GM12878 (cell line): ENCODE data around the gene ABCC1. TPM values are rescaled to one million over a fixed set of nuclear protein-coding genes. Genes with fewer than 3 reads are reported as not detected.

Experiments
- ATAC-seq: fragments of 200-7000 bp; cut with Tn5 transposase; 3 replicates; pipeline ENCODE4 v1.9.1; 2020; ENCODE audit warnings: mild to moderate bottlenecking, moderate library complexity
- BruUV-seq: library from RNA; stranded (reverse); fragments of 400-500 nt; replicated peaks from 2 replicates; lab custom pipeline; 2021; lab: Mats Ljungman, UMichigan
- CTCF ChIA-PET: fragments of 300-600 bp; sonication (Branson Sonifier 250); formaldehyde crosslinking; extraction: SDS; loops from one replicate; lab custom pipeline; 2021; ENCODE audit warnings: inconsistent platforms; lab: Yijun Ruan, JAX
- POLR2A ChIA-PET: fragments of 350-600 bp; formaldehyde crosslinking; extraction: SDS; loops from one replicate; lab custom pipeline; 2021; ENCODE audit warnings: inconsistent platforms; lab: Charles Lee
- RAD21 ChIA-PET: fragments of 300-600 bp; sonication (Branson Sonifier 250); formaldehyde crosslinking; loops from one replicate; lab custom pipeline; 2023; ENCODE audit warnings: antibody characterized with exemption; ENCODE audit not compliant: unreplicated experiment; lab: Charles Lee
- SMC1A ChIA-PET: fragments of 300-600 bp; sonication (Branson Sonifier 250); formaldehyde crosslinking; loops from one replicate; lab custom pipeline; 2023; ENCODE audit not compliant: unreplicated experiment, uncharacterized antibody; lab: Charles Lee
- DNase-seq: peaks from one replicate; pipeline ENCODE4 v3.0.0-alpha.2; 2011; ENCODE audit warnings: low read depth, low spot score
- FAIRE-seq: peaks from 3 replicates; lab custom pipeline; 2011; peaks lifted over from hg19 to GRCh38; lab: Jason Lieb, UNC
- H2AFZ ChIP-seq: 2 replicates; pipeline ENCODE4 v1.6.0; 2011; ENCODE audit warnings: low read depth, low read length, control low read depth; ENCODE audit not compliant: control insufficient read depth
- H3K27ac ChIP-seq: 2 replicates; pipeline ENCODE4 v1.5.1; 2011; ENCODE audit warnings: control low read depth; ENCODE audit not compliant: control insufficient read depth, insufficient read depth
- H3K27me3 ChIP-seq, 2 experiments: replicated peaks in 1 of 2; 2 replicates each; pipeline versions ENCODE4 v1.6.0 to v1.6.1; 2011; ENCODE audit warnings: low read length in 1 of 2; ENCODE audit not compliant: control insufficient read depth in 2 of 2, insufficient read depth in 2 of 2
- H3K36me3 ChIP-seq, 2 experiments: 2 replicates each; pipeline ENCODE4 v1.5.1; 2011; ENCODE audit warnings: low read length in 1 of 2; ENCODE audit not compliant: control insufficient read depth in 2 of 2, insufficient read depth in 2 of 2
- H3K4me1 ChIP-seq: 2 replicates; pipeline ENCODE4 v1.6.1; 2011; ENCODE audit warnings: mild to moderate bottlenecking, low read length, moderate library complexity, mixed read lengths; ENCODE audit not compliant: control insufficient read depth, insufficient read depth
- H3K4me2 ChIP-seq: 2 replicates; pipeline ENCODE4 v1.6.0; 2011; ENCODE audit warnings: control low read depth; ENCODE audit not compliant: control insufficient read depth, insufficient read depth
- H3K4me3 ChIP-seq: fragments of 200-600 bp; sonication (generic); 2 replicates; pipeline ENCODE4 v1.5.1; 2016
- H3K79me2 ChIP-seq: 2 replicates; pipeline ENCODE4 v1.6.0; 2011; ENCODE audit warnings: low read length; ENCODE audit not compliant: control insufficient read depth, insufficient read depth
- H3K9ac ChIP-seq: 2 replicates; pipeline ENCODE4 v1.8.0; 2011; ENCODE audit warnings: low read length, control low read depth, mixed read lengths; ENCODE audit not compliant: control insufficient read depth, insufficient read depth
- H3K9me3 ChIP-seq: replicated peaks from 3 replicates; pipeline ENCODE4 v1.5.1; 2011; ENCODE audit warnings: mild to moderate bottlenecking, low read length; ENCODE audit not compliant: control insufficient read depth, insufficient read depth
- H4K20me1 ChIP-seq: 2 replicates; pipeline ENCODE4 v1.6.0; 2011; ENCODE audit not compliant: control insufficient read depth, insufficient read depth
- HCFC1 ChIP-seq: fragments of 150-350 bp; IDR thresholded peaks from 2 replicates; pipeline ENCODE4 v1.6.1; 2014; ENCODE audit warnings: low read length
- HDAC2 ChIP-seq: fragments of 200-600 bp; sonication (generic); IDR thresholded peaks from 2 replicates; pipeline ENCODE4 v1.6.1; 2017
- JUNB ChIP-seq: IDR thresholded peaks from 2 replicates; pipeline ENCODE4 v1.6.1; 2016; ENCODE audit warnings: antibody characterized with exemption, mild to moderate bottlenecking
- KDM1A ChIP-seq: fragments of 200-600 bp; sonication (generic); IDR thresholded peaks from 2 replicates; pipeline ENCODE4 v1.6.1; 2016; ENCODE audit warnings: borderline replicate concordance
- KLF5 ChIP-seq: fragments of 450-650 bp; IDR thresholded peaks from 2 replicates; pipeline ENCODE4 v1.6.1; 2014; ENCODE audit warnings: mild to moderate bottlenecking; ENCODE audit not compliant: partially characterized antibody
- NFIC ChIP-seq: IDR thresholded peaks from 2 replicates; pipeline ENCODE4 v1.6.1; 2012; ENCODE audit warnings: low read depth, mild to moderate bottlenecking, inconsistent platforms, low read length, moderate library complexity
- NFYA ChIP-seq: IDR thresholded peaks from 2 replicates; pipeline ENCODE4 v1.6.1; 2011; ENCODE audit warnings: low read depth, mild to moderate bottlenecking, low read length, improper control_type of control experiment, borderline replicate concordance
- NRF1 ChIP-seq: conservative IDR thresholded peaks from 2 replicates; pipeline ENCODE4 v1.6.1; 2011; ENCODE audit warnings: mild to moderate bottlenecking, low read depth, low read length, improper control_type of control experiment
- PAX5 ChIP-seq: IDR thresholded peaks from 2 replicates; pipeline ENCODE4 v1.6.1; 2011; ENCODE audit warnings: low read depth, low read length, borderline replicate concordance
- PAX8 ChIP-seq: fragments of 450-650 bp; IDR thresholded peaks from 2 replicates; pipeline ENCODE4 v1.6.1; 2017; ENCODE audit warnings: mild to moderate bottlenecking, moderate library complexity
- POLR2A ChIP-seq: IDR thresholded peaks from 2 replicates; pipeline ENCODE4 v1.6.1; 2011; ENCODE audit warnings: low read depth, mild to moderate bottlenecking, low read length
- POLR2AphosphoS5 ChIP-seq: IDR thresholded peaks from 2 replicates; pipeline ENCODE4 v1.6.1; 2011; ENCODE audit warnings: mild to moderate bottlenecking, low read length, inconsistent platforms
- SUZ12 ChIP-seq: fragments of 200-600 bp; sonication (generic); IDR thresholded peaks from one replicate; pipeline ENCODE4 v1.6.1; 2018; ENCODE audit warnings: antibody characterized with exemption, mild to moderate bottlenecking; ENCODE audit not compliant: unreplicated experiment
- TAF1 ChIP-seq: IDR thresholded peaks from 2 replicates; pipeline ENCODE4 v1.6.1; 2011; ENCODE audit warnings: mild to moderate bottlenecking, low read depth, low read length, borderline replicate concordance
- WRNIP1 ChIP-seq: IDR thresholded peaks from 2 replicates; pipeline ENCODE4 v1.6.1; 2011; ENCODE audit warnings: low read depth, low read length, improper control_type of control experiment, borderline replicate concordance
- ZBTB11 ChIP-seq: fragments of 450-650 bp; formaldehyde crosslinking; IDR thresholded peaks from 2 replicates; pipeline ENCODE4 v1.5.0; 2022; ENCODE audit warnings: mild to moderate bottlenecking, missing genetic modification characterization
- WGBS: methylation state at CpG from one replicate; pipeline ENCODE4 v1.1.6; 2016; ENCODE audit warnings: low lambda C conversion rate; ENCODE audit not compliant: insufficient replicate concordance, insufficient coverage; ENCODE audit errors: missing lambda C conversion rate; 5-methylcytosine and 5-hydroxymethylcytosine counted together
- in situ Hi-C: fragments of 300-500 bp; cut with MboI; formaldehyde crosslinking; loops from 9 replicates; pipeline ENCODE4 v1.14.3; 2018; ENCODE audit warnings: mixed read lengths
- intact Hi-C: fragments of 100-400 bp; cut with micrococcal nuclease; formaldehyde crosslinking; loops from one replicate; pipeline ENCODE4 v1.14.2; 2022; ENCODE audit not compliant: unreplicated experiment
- polyA plus RNA-seq, 11 experiments: library from polyadenylated mRNA; depleted of rRNA in 4 of 11; unstranded in 6 of 11; stranded (reverse) in 5 of 11; fragments of >200 nt; fragmentation: Nextera tagmentation in 4 of 11; fragmentation: Illumina TruSeq in 1 of 11; extraction: Ambion mirVana in 4 of 11; extraction: Trizol in 1 of 11; gene quantifications; 1 replicate in 1 of 11; 2 replicates in 10 of 11; pipeline versions ENCODE4 v1.2.1 to v1.2.3, GENCODE V29; 2011 to 2016; ENCODE audit warnings: inconsistent platforms in 2 of 11, missing spikeins in 2 of 11, low read depth in 1 of 11
- total RNA-seq, 4 experiments: library from RNA; depleted of rRNA in 3 of 4; stranded (reverse); fragments of >200 nt in 3 of 4; fragmentation: Illumina TruSeq in 1 of 4; extraction: Trizol in 1 of 4; gene quantifications; 2 replicates each; pipeline versions ENCODE4 v1.2.1 to v1.2.3, GENCODE V29; 2013 to 2021

ABCC1 gene
- total and polyA plus RNA-seq, 10 of the 15 experiments (the other 5 are each of a cell fraction or from before 2014, with no cell fraction given) = 3.2 to 44.6 (median 14.5) TPM

- no TSS peak for BruUV-seq
- Histone ChIP-seq H3K4me1 (no peaks in the 10 kb centered on the region), H3K9me3 (no peaks in the 10 kb centered on the region), H3K27ac (no peak overlapping the region), H3K9ac (no peak overlapping the region), H2AFZ (no peak overlapping the region), H3K4me3 (no peak overlapping the region), H3K27me3 (no peaks in the 10 kb centered on the region; a peak in 1 of 4 replicates), H3K4me2 (no peak overlapping the region), H3K79me2 (no peaks in the 10 kb centered on the region), H3K36me3 (no peaks in the 10 kb centered on the region), H4K20me1 (no peaks in the 10 kb centered on the region)
- intact Hi-C loops (no loop called here), in situ Hi-C loops (loop anchor here (5.0 kb wide), 1 partner anchor 408 kb away; no protein-coding TSS in a partner anchor)
- ATAC-seq (no peak), DNase-seq (no peak), FAIRE-seq (no peak)
- WGBS = 9% methylated on average over 4 of the region's 4 CpGs
- RAD21 ChIA-PET = no interaction called here
- SMC1A ChIA-PET = no interaction called here
- CTCF ChIA-PET = interaction anchor here (1.2 to 1.6 kb wide), 2 partner anchors 16 to 18 kb away, joined by 4 to 5 read pairs; no protein-coding TSS in a partner anchor
- POLR2A ChIA-PET = no interaction called here
- TF ChIP-seq PAX5 (no peak), KLF5 (no peak), HDAC2 (no peak), TAF1 (no peak), PAX8 (no peak), NFYA (no peak), JUNB (no peak), KDM1A (no peak), HCFC1 (no peak)
Measured at GRCh38 chr16:16185095-16185494, 235.7 kb downstream of the ABCC1 start.

GRCh38 chr16:16186820-16187219, 237.4 kb downstream of the ABCC1 start:
- H3K9me3 ChIP-seq = no peaks in the 10 kb centered on the region
- SMC1A ChIA-PET = interaction anchor here (0.8 kb wide), 1 partner anchor 17 kb away, joined by 3 read pairs; no protein-coding TSS in a partner anchor
- H4K20me1 ChIP-seq = no peaks in the 10 kb centered on the region
- H3K9ac ChIP-seq = no peak overlapping the region
- intact Hi-C loops = no loop called here
- H3K4me2 ChIP-seq = no peak overlapping the region
- 49% methylated on average over 10 of the region's 11 CpGs for WGBS
- BruUV-seq = no TSS peak
- H3K27ac ChIP-seq = no peak overlapping the region
- H3K4me3 ChIP-seq = no peak overlapping the region
- no peak for DNase-seq
- CTCF ChIA-PET = interaction anchor here (0.6 to 2.5 kb wide), 8 partner anchors 9 to 421 kb away, joined by 3 to 9 read pairs (median 3); no protein-coding TSS in a partner anchor
- in situ Hi-C loops = loop anchor here (5.0 kb wide), 1 partner anchor 410 kb away; no protein-coding TSS in a partner anchor
- no peak for FAIRE-seq
- TF ChIP-seq NRF1 (no peak), SUZ12 (no peak), NFIC (no peak), WRNIP1 (no peak), POLR2AphosphoS5 (no peak), POLR2A (no peak), KLF5 (no peak), ZBTB11 (CRISPR knock-in tag) (no peak)
- H3K36me3 ChIP-seq = no peaks in the 10 kb centered on the region
- RAD21 ChIA-PET = no interaction called here
- no peaks in the 10 kb centered on the region; a peak in 1 of 4 replicates for H3K27me3 ChIP-seq
- no peak for ATAC-seq
- H3K4me1 ChIP-seq = no peaks in the 10 kb centered on the region
- POLR2A ChIA-PET = no interaction called here
- no peak overlapping the region for H2AFZ ChIP-seq
- no peaks in the 10 kb centered on the region for H3K79me2 ChIP-seq
